ENCODE results near the gene PTPMT1.

The PTPMT1 gene

GRCh38 chr11:47616726-47617416 lies 51.5 kb downstream of the PTPMT1 start:
- DNase-seq = peak; percentile 11

DNA sequence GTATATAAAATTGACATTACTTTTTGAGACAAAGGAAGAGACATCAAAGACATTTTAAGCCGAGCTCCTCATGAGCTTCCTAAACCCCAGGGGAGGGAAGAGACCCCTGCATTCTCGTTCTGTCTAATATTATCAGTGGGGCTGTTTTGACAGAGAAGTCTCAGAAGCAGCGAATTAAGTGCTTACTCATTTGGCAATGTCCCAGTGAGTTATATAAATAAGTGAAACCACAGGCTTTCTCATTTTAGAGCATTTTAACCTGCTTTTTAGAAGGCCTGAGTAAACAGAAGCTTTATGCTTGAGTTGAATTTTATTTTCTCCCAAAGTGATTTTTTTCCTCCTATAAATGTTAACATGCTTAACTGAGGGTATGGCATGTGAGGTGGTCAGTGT lies 52.0 kb downstream of the PTPMT1 start:
- no peak for DNase-seq

- no peak for DNase-seq
Measured at GRCh38 chr11:47620836-47621378, 55.5 kb downstream of the PTPMT1 start.
